ENCODE results near the gene ARSK.

GRCh38 chr5:95572016-95572415 lies 17.1 kb downstream of the ARSK start:
- no peak for TF ChIP-seq CTCF (IDR thresholded peaks at IDR 0.05)
- TF ChIP-seq POLR2A (IDR thresholded peaks at IDR 0.05), result no peak
